Glomerular visceral epithelial cell (primary cell): ENCODE data around the gene CSMD2.

Source experiments
- DNase-seq: peaks from one replicate; pipeline ENCODE4 v3.0.0-alpha.2; 2016; ENCODE audit errors: extremely low spot score

Gene CSMD2

GRCh38 chr1:33962061-33962460 is 203.0 kb downstream of the CSMD2 start:
- no peak for DNase-seq

GRCh38 chr1:33960188-33960895 is 204.7 kb downstream of the CSMD2 start:
- DNase-seq, result no peak

GRCh38 chr1:33957854-33958253 is 207.2 kb downstream of the CSMD2 start:
- DNase-seq, result no peak

- DNase-seq, result no peak
Observed at GRCh38 chr1:33955096-33955495, 209.9 kb downstream of the CSMD2 start.

- no peak for DNase-seq
Observed at GRCh38 chr1:33949570-33949969, 215.5 kb downstream of the CSMD2 start.

- DNase-seq, result no peak
Observed at GRCh38 chr1:33948291-33948690, 216.7 kb downstream of the CSMD2 start.

- no peak for DNase-seq
Observed at GRCh38 chr1:33946836-33947235, 218.2 kb downstream of the CSMD2 start.

- DNase-seq, result no peak
Observed at GRCh38 chr1:33944846-33945245, 220.2 kb downstream of the CSMD2 start.

GRCh38 chr1:33943978-33944377 is 221.1 kb downstream of the CSMD2 start:
- DNase-seq, result no peak

GRCh38 chr1:33932871-33933270 is 232.2 kb downstream of the CSMD2 start:
- DNase-seq, result no peak

GRCh38 chr1:33931111-33931475 is 233.9 kb downstream of the CSMD2 start:
- DNase-seq, result no peak

- DNase-seq, result no peak
Observed at GRCh38 chr1:33930346-33931110, 234.5 kb downstream of the CSMD2 start.

GRCh38 chr1:33928251-33928650 is 236.8 kb downstream of the CSMD2 start:
- no peak for DNase-seq

- DNase-seq, result no peak
Observed at GRCh38 chr1:33927721-33928120, 237.3 kb downstream of the CSMD2 start.

- DNase-seq, result no peak
Observed at GRCh38 chr1:33925586-33925985, 239.4 kb downstream of the CSMD2 start.

- no peak for DNase-seq
Observed at GRCh38 chr1:33921281-33921680, 243.7 kb downstream of the CSMD2 start.

- no peak for DNase-seq
Observed at GRCh38 chr1:33918368-33918767, 246.7 kb downstream of the CSMD2 start.

GRCh38 chr1:33916786-33917185 is 248.2 kb downstream of the CSMD2 start:
- no peak for DNase-seq

GRCh38 chr1:33914531-33914930 is 250.5 kb downstream of the CSMD2 start:
- DNase-seq, result no peak

- DNase-seq, result no peak
Observed at GRCh38 chr1:33908324-33908956, 256.6 kb downstream of the CSMD2 start.

GRCh38 chr1:33906156-33906555 is 258.9 kb downstream of the CSMD2 start:
- no peak for DNase-seq

- no peak for DNase-seq
Observed at GRCh38 chr1:33905241-33905640, 259.8 kb downstream of the CSMD2 start.

GRCh38 chr1:33903210-33903589 is 261.8 kb downstream of the CSMD2 start:
- DNase-seq, result no peak
